ENCODE results near the gene TAS2R46.
"Not testable (repeated sequence)": the region's sequence is repeated elsewhere in the genome, so short reads cannot be mapped to it uniquely, and the experiment has no call there.

The TAS2R46 gene

GRCh38 chr12:11062194-11062593 lies at the start of gene TAS2R46:
TAS2R46 (minus strand) TSS chr12:11062294; CDS start chr12:11062294, 0 bp downstream.
- H3K36me3 ChIP-seq (ENCODE audit: insufficient read depth); H3K79me2 ChIP-seq (ENCODE audit: insufficient read depth, low read depth); H3K27ac ChIP-seq; H3K27me3 ChIP-seq (ENCODE audit: insufficient read depth, low read depth); H3K9ac ChIP-seq; H4K20me1 ChIP-seq (ENCODE audit: insufficient read depth); H3K4me3 ChIP-seq (IDR thresholded peaks at IDR 0.05; ENCODE audit: insufficient read depth, low read depth, low read length); H2AFZ ChIP-seq (ENCODE audit: low read depth); H3K4me2 ChIP-seq; H3K4me1 ChIP-seq (ENCODE audit: low read depth, poor library complexity, severe bottlenecking): not testable (repeated sequence)

- not testable (repeated sequence) for H3K9ac ChIP-seq; H3K4me3 ChIP-seq (IDR thresholded peaks at IDR 0.05; ENCODE audit: insufficient read depth, low read depth, low read length); H3K4me1 ChIP-seq (ENCODE audit: low read depth, poor library complexity, severe bottlenecking); H4K20me1 ChIP-seq (ENCODE audit: insufficient read depth); H3K4me2 ChIP-seq; H3K27ac ChIP-seq; H3K27me3 ChIP-seq (ENCODE audit: insufficient read depth, low read depth); H2AFZ ChIP-seq (ENCODE audit: low read depth); H3K36me3 ChIP-seq (ENCODE audit: insufficient read depth)
- peaks cover 31% of the 10 kb centered on the region for H3K79me2 ChIP-seq (ENCODE audit: insufficient read depth, low read depth)
Observed at GRCh38 chr12:11111213-11111612, 49.1 kb upstream of the TAS2R46 start.

- Histone ChIP-seq H3K36me3 (ENCODE audit: insufficient read depth) (no peaks in the 10 kb centered on the region), H3K27ac (no peak overlapping the region), H3K4me3 (IDR thresholded peaks at IDR 0.05; ENCODE audit: insufficient read depth, low read depth, low read length) (no peak overlapping the region), H3K27me3 (ENCODE audit: insufficient read depth, low read depth) (no peaks in the 10 kb centered on the region), H2AFZ (ENCODE audit: low read depth) (no peak overlapping the region), H3K79me2 (ENCODE audit: insufficient read depth, low read depth) (peaks cover 27% of the 10 kb centered on the region), H3K4me2 (no peak overlapping the region), H3K9ac (no peak overlapping the region), H4K20me1 (ENCODE audit: insufficient read depth) (no peaks in the 10 kb centered on the region), H3K4me1 (ENCODE audit: low read depth, poor library complexity, severe bottlenecking) (no peaks in the 10 kb centered on the region)
- TF ChIP-seq CTCF (conservative IDR thresholded peaks at IDR 0.05; ENCODE audit: low read depth, low read length) = no peak
Observed at GRCh38 chr12:11108862-11109261, 46.8 kb upstream of the TAS2R46 start.

- H3K79me2 ChIP-seq (ENCODE audit: insufficient read depth, low read depth) = peaks cover 22% of the 10 kb centered on the region
- TF ChIP-seq CTCF (conservative IDR thresholded peaks at IDR 0.05; ENCODE audit: low read depth, low read length) = no peak
Observed at GRCh38 chr12:11107719-11108118, 45.6 kb upstream of the TAS2R46 start.

GRCh38 chr12:11106288-11106687 lies 44.2 kb upstream of the TAS2R46 start:
- no peaks in the 10 kb centered on the region for H3K36me3 ChIP-seq (ENCODE audit: insufficient read depth)
- H4K20me1 ChIP-seq (ENCODE audit: insufficient read depth) = no peaks in the 10 kb centered on the region
- no peaks in the 10 kb centered on the region for H3K4me1 ChIP-seq (ENCODE audit: low read depth, poor library complexity, severe bottlenecking)
- no peak overlapping the region for H3K27ac ChIP-seq
- H3K79me2 ChIP-seq (ENCODE audit: insufficient read depth, low read depth) = peaks cover 12% of the 10 kb centered on the region
- no peak overlapping the region for H3K4me3 ChIP-seq (IDR thresholded peaks at IDR 0.05; ENCODE audit: insufficient read depth, low read depth, low read length)
- no peaks in the 10 kb centered on the region for H3K27me3 ChIP-seq (ENCODE audit: insufficient read depth, low read depth)
- no peak for TF ChIP-seq CTCF (conservative IDR thresholded peaks at IDR 0.05; ENCODE audit: low read depth, low read length)
- no peak overlapping the region for H3K4me2 ChIP-seq
- H3K9ac ChIP-seq = no peak overlapping the region
- no peak overlapping the region for H2AFZ ChIP-seq (ENCODE audit: low read depth)

More at GRCh38 chr12:11107719-11108118, 45.6 kb upstream of the TAS2R46 start:
- H2AFZ ChIP-seq (ENCODE audit: low read depth) = no peak overlapping the region
- H3K36me3 ChIP-seq (ENCODE audit: insufficient read depth) = no peaks in the 10 kb centered on the region
- no peaks in the 10 kb centered on the region for H3K4me1 ChIP-seq (ENCODE audit: low read depth, poor library complexity, severe bottlenecking)
- H3K9ac ChIP-seq = no peak overlapping the region
- H3K27me3 ChIP-seq (ENCODE audit: insufficient read depth, low read depth) = no peaks in the 10 kb centered on the region
- H3K4me3 ChIP-seq (IDR thresholded peaks at IDR 0.05; ENCODE audit: insufficient read depth, low read depth, low read length) = no peak overlapping the region
- no peak overlapping the region for H3K27ac ChIP-seq
- no peak overlapping the region for H3K4me2 ChIP-seq
- H4K20me1 ChIP-seq (ENCODE audit: insufficient read depth) = no peaks in the 10 kb centered on the region
